SK-N-SH treated with all-trans-retinoic acid at 6 μM for 48 hours (cell line): ENCODE measurements around the gene TAGLN2.

Experiments
- ATAC-seq: fragments of 200-7000 bp; cut with Tn5 transposase; 3 replicates; pipeline ENCODE4 v1.9.1; 2020; ENCODE audit warnings: mild to moderate bottlenecking, moderate library complexity
- BACH2 ChIP-seq: fragments of 250-450 bp; sonication (Bioruptor Pico); IDR thresholded peaks from 2 replicates; pipeline ENCODE4 v1.9.0; 2021; ENCODE audit warnings: mild to moderate bottlenecking, borderline replicate concordance
- CSDC2 ChIP-seq: fragments of 250-450 bp; sonication (Bioruptor Pico); IDR thresholded peaks from 2 replicates; pipeline ENCODE4 v1.5.0; 2020; ENCODE audit warnings: mild to moderate bottlenecking, moderate library complexity
- ESRRG ChIP-seq: fragments of 250-450 bp; sonication (Bioruptor Pico); IDR thresholded peaks from 2 replicates; pipeline ENCODE4 v1.6.1; 2021; ENCODE audit warnings: mild to moderate bottlenecking
- GLIS3 ChIP-seq: fragments of 250-450 bp; sonication (Bioruptor Pico); IDR thresholded peaks from 2 replicates; pipeline ENCODE4 v1.5.0; 2020; ENCODE audit warnings: mild to moderate bottlenecking, moderate library complexity
- ISL1 ChIP-seq: fragments of 250-450 bp; sonication (Bioruptor Pico); IDR thresholded peaks from 2 replicates; pipeline ENCODE4 v2.1.2; 2022; ENCODE audit warnings: mild to moderate bottlenecking, moderate library complexity
- SNAI2 ChIP-seq: fragments of 250-450 bp; sonication (Bioruptor Pico); IDR thresholded peaks from 2 replicates; pipeline ENCODE4 v1.5.0; 2020; ENCODE audit warnings: mild to moderate bottlenecking, moderate library complexity
- TCF4 ChIP-seq: fragments of 250-450 bp; sonication (Bioruptor Pico); IDR thresholded peaks from 2 replicates; pipeline ENCODE4 v1.8.0; 2021; ENCODE audit warnings: mild to moderate bottlenecking, moderate library complexity, borderline replicate concordance
- TOX ChIP-seq: fragments of 250-450 bp; sonication (Bioruptor Pico); IDR thresholded peaks from 2 replicates; pipeline ENCODE4 v1.8.0; 2021; ENCODE audit warnings: mild to moderate bottlenecking, moderate library complexity, borderline replicate concordance
- ZC3H10 ChIP-seq: fragments of 250-450 bp; sonication (Bioruptor Pico); IDR thresholded peaks from 2 replicates; pipeline ENCODE4 v1.5.1; 2021; ENCODE audit warnings: mild to moderate bottlenecking, moderate library complexity
- ZFP3 ChIP-seq: fragments of 250-450 bp; sonication (Bioruptor Pico); IDR thresholded peaks from 2 replicates; pipeline ENCODE4 v1.5.0; 2020; ENCODE audit warnings: mild to moderate bottlenecking, moderate library complexity
- ZNF565 ChIP-seq: fragments of 450-650 bp; formaldehyde crosslinking; conservative IDR thresholded peaks from 2 replicates; pipeline ENCODE4 v1.5.0; 2020; ENCODE audit warnings: low read depth, mild to moderate bottlenecking, moderate library complexity
- ZNF70 ChIP-seq: fragments of 450-650 bp; formaldehyde crosslinking; IDR thresholded peaks from 2 replicates; pipeline ENCODE4 v1.5.0; 2020; ENCODE audit warnings: mild to moderate bottlenecking, moderate library complexity
- TF ChIP-seq, protein P1 (sequence below): fragments of 250-450 bp; sonication (Bioruptor Pico); IDR thresholded peaks from 2 replicates; pipeline ENCODE4 v1.5.1; 2020; ENCODE audit warnings: low read depth, mild to moderate bottlenecking, moderate library complexity
- TF ChIP-seq, protein P2 (sequence below): fragments of 250-450 bp; sonication (Bioruptor Pico); IDR thresholded peaks from 2 replicates; pipeline ENCODE4 v1.5.0; 2020; ENCODE audit warnings: mild to moderate bottlenecking, moderate library complexity
- TF ChIP-seq, protein P3 (sequence below): fragments of 250-450 bp; sonication (Bioruptor Pico); IDR thresholded peaks from 2 replicates; pipeline ENCODE4 v1.5.1; 2021; ENCODE audit warnings: mild to moderate bottlenecking, moderate library complexity
- TF ChIP-seq, protein P4 (sequence below): fragments of 250-450 bp; sonication (Bioruptor Pico); IDR thresholded peaks from 2 replicates; pipeline ENCODE4 v1.8.0; 2020; ENCODE audit warnings: mild to moderate bottlenecking, moderate library complexity, borderline replicate concordance
- TF ChIP-seq, protein P5 (sequence below): fragments of 250-450 bp; sonication (Bioruptor Pico); IDR thresholded peaks from 2 replicates; pipeline ENCODE4 v1.8.0; 2021; ENCODE audit warnings: low read depth, mild to moderate bottlenecking, moderate library complexity, borderline replicate concordance

TAGLN2 gene

DNA sequence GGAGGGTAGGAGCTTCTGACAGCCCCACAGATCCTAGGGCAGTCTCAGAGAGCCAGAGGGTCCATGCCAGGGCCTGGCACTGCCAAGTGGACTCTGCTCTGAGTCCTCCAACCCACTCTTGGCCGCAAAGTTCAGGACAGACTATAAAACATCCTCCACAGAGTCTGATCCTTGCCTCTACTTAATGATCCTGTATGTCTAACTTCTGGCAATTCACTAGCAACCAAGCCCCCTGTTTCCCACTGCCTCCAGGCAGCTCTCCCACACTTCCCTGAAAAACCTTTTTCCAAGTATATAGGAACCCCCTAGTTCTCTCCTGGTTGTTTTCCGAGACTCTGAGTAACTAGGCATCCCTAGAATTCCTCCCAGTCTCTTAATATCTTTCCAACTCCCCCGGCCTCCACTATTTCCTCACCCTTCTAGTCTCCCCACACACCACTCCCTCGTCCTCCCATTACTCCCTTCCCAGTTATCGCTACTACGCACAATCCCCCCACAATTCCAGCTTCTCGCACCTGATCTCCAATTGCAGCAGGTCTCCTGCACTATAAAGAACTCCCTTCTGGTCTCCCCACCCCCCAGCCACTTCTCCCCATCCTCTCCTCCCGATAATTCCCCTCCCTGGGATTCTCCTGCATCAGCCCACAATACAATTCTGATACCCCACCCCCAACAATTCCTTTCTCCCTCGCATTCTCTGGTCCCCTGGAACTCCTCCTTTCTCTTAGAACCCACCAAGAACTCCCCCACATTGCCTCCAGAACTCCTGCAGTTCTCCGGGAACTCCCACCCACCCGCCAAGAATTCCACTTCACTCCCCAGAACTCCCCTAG is 19.5 kb upstream of the TAGLN2 start:
- peak; percentile 3 for ATAC-seq
- peak; percentile 80; the same call in 1 of the 2 replicates for TF ChIP-seq ZNF70 (CRISPR knock-in tag)
- TF ChIP-seq ZC3H10 = no peak

DNA sequence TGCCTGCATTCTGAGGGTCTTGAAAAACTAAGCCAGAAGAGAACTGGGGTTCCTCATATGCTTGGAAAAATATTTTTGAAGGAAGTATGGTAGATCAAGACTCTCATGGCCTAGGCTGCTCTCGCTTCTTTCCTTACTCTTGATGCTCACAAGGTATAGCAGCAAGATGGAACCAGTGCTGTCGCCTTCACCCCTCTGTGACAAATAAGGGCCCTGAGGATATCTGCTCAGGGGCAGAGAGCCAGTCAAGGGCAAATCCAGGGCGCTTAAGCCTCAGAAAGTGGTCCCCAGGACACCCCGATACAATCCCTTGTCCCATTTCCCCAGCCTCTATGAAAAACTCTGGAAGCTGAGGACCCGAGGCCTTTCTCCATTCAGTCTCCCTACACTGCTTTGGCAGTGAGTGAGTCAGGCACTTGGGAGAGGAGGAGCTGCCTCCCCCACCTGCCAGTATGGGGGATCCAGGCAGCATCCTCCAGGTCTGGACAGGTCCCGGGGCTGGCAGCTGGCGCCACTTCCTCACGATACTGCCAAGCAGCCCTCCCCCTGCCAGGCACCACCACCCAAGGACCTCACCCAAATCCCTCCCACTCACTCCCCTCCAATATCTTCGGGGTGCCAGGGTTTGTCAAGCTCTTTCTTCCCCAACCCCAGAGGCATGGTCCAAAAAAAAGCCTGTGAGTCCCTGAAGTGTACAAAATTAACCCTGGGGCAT is 18.8 kb upstream of the TAGLN2 start:
- ATAC-seq = no peak
- TF ChIP-seq CSDC2 (CRISPR knock-in tag) = no peak
- TF ChIP-seq ZFP3 (CRISPR knock-in tag) = no peak
- TF ChIP-seq BACH2 (CRISPR knock-in tag) = no peak
- TF ChIP-seq ZNF565 (CRISPR knock-in tag) = no peak
- TF ChIP-seq, protein P1, sequence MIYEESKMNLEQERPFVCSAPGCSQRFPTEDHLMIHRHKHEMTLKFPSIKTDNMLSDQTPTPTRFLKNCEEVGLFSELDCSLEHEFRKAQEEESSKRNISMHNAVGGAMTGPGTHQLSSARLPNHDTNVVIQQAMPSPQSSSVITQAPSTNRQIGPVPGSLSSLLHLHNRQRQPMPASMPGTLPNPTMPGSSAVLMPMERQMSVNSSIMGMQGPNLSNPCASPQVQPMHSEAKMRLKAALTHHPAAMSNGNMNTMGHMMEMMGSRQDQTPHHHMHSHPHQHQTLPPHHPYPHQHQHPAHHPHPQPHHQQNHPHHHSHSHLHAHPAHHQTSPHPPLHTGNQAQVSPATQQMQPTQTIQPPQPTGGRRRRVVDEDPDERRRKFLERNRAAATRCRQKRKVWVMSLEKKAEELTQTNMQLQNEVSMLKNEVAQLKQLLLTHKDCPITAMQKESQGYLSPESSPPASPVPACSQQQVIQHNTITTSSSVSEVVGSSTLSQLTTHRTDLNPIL (CRISPR knock-in tag) = no peak
- no peak for TF ChIP-seq SNAI2 (CRISPR knock-in tag)
- TF ChIP-seq, protein P2, sequence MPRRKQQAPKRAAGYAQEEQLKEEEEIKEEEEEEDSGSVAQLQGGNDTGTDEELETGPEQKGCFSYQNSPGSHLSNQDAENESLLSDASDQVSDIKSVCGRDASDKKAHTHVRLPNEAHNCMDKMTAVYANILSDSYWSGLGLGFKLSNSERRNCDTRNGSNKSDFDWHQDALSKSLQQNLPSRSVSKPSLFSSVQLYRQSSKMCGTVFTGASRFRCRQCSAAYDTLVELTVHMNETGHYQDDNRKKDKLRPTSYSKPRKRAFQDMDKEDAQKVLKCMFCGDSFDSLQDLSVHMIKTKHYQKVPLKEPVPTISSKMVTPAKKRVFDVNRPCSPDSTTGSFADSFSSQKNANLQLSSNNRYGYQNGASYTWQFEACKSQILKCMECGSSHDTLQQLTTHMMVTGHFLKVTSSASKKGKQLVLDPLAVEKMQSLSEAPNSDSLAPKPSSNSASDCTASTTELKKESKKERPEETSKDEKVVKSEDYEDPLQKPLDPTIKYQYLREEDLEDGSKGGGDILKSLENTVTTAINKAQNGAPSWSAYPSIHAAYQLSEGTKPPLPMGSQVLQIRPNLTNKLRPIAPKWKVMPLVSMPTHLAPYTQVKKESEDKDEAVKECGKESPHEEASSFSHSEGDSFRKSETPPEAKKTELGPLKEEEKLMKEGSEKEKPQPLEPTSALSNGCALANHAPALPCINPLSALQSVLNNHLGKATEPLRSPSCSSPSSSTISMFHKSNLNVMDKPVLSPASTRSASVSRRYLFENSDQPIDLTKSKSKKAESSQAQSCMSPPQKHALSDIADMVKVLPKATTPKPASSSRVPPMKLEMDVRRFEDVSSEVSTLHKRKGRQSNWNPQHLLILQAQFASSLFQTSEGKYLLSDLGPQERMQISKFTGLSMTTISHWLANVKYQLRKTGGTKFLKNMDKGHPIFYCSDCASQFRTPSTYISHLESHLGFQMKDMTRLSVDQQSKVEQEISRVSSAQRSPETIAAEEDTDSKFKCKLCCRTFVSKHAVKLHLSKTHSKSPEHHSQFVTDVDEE (CRISPR knock-in tag) = no peak
- TF ChIP-seq, protein P3, sequence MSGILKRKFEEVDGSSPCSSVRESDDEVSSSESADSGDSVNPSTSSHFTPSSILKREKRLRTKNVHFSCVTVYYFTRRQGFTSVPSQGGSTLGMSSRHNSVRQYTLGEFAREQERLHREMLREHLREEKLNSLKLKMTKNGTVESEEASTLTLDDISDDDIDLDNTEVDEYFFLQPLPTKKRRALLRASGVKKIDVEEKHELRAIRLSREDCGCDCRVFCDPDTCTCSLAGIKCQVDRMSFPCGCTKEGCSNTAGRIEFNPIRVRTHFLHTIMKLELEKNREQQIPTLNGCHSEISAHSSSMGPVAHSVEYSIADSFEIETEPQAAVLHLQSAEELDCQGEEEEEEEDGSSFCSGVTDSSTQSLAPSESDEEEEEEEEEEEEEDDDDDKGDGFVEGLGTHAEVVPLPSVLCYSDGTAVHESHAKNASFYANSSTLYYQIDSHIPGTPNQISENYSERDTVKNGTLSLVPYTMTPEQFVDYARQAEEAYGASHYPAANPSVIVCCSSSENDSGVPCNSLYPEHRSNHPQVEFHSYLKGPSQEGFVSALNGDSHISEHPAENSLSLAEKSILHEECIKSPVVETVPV (CRISPR knock-in tag) = no peak
- no peak for TF ChIP-seq ZNF70 (CRISPR knock-in tag)
- TF ChIP-seq GLIS3 (CRISPR knock-in tag) = no peak
- TF ChIP-seq ESRRG (CRISPR knock-in tag) = no peak
- TF ChIP-seq, protein P4, sequence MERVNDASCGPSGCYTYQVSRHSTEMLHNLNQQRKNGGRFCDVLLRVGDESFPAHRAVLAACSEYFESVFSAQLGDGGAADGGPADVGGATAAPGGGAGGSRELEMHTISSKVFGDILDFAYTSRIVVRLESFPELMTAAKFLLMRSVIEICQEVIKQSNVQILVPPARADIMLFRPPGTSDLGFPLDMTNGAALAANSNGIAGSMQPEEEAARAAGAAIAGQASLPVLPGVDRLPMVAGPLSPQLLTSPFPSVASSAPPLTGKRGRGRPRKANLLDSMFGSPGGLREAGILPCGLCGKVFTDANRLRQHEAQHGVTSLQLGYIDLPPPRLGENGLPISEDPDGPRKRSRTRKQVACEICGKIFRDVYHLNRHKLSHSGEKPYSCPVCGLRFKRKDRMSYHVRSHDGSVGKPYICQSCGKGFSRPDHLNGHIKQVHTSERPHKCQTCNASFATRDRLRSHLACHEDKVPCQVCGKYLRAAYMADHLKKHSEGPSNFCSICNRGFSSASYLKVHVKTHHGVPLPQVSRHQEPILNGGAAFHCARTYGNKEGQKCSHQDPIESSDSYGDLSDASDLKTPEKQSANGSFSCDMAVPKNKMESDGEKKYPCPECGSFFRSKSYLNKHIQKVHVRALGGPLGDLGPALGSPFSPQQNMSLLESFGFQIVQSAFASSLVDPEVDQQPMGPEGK (CRISPR knock-in tag) = no peak
- no peak for TF ChIP-seq TCF4 (CRISPR knock-in tag)

DNA sequence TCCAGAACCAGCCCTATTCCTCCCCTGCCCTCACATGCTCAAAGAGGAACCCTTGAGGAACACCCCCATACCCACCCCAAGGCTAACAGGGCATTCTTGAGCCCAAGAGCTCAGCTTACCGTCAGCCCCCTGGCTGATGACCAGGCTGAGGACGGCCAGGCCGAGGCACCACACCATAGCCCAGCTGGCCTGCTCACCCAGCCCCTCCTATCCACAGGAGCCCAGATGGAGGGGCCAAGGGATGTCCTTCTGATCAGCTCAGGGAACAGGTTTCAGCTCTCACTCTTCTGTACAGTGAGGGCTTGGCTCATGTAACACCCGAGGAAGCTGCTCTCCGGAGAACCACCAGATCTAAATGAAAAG is 18.0 kb upstream of the TAGLN2 start:
- no peak for ATAC-seq
- TF ChIP-seq ISL1 (CRISPR knock-in tag) = no peak
- no peak for TF ChIP-seq ZC3H10
- no peak for TF ChIP-seq TCF4 (CRISPR knock-in tag)
- TF ChIP-seq, protein P2 (CRISPR knock-in tag) = no peak
- TF ChIP-seq, protein P3 (CRISPR knock-in tag) = no peak
- no peak for TF ChIP-seq ZFP3 (CRISPR knock-in tag)
- TF ChIP-seq TOX (CRISPR knock-in tag) = no peak
- TF ChIP-seq, protein P4 (CRISPR knock-in tag) = no peak
- TF ChIP-seq, protein P5, sequence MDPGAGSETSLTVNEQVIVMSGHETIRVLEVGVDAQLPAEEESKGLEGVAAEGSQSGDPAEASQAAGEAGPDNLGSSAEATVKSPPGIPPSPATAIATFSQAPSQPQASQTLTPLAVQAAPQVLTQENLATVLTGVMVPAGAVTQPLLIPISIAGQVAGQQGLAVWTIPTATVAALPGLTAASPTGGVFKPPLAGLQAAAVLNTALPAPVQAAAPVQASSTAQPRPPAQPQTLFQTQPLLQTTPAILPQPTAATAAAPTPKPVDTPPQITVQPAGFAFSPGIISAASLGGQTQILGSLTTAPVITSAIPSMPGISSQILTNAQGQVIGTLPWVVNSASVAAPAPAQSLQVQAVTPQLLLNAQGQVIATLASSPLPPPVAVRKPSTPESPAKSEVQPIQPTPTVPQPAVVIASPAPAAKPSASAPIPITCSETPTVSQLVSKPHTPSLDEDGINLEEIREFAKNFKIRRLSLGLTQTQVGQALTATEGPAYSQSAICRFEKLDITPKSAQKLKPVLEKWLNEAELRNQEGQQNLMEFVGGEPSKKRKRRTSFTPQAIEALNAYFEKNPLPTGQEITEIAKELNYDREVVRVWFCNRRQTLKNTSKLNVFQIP = no peak
- no peak for TF ChIP-seq ZNF565 (CRISPR knock-in tag)
